ENCODE results near the gene IL17B.
A peak's percentile ranks its signal among the peaks of the same experiment; 100 is the strongest.

Gene IL17B

GRCh38 chr5:149375434-149375833 lies 3.7 kb downstream of the IL17B start:
- FAIRE-seq, result no peak

- FAIRE-seq, result no peak
Measured at GRCh38 chr5:149374801-149375200, 4.3 kb downstream of the IL17B start.

- FAIRE-seq, result no peak
Measured at GRCh38 chr5:149374303-149374702, 4.8 kb downstream of the IL17B start.

DNA sequence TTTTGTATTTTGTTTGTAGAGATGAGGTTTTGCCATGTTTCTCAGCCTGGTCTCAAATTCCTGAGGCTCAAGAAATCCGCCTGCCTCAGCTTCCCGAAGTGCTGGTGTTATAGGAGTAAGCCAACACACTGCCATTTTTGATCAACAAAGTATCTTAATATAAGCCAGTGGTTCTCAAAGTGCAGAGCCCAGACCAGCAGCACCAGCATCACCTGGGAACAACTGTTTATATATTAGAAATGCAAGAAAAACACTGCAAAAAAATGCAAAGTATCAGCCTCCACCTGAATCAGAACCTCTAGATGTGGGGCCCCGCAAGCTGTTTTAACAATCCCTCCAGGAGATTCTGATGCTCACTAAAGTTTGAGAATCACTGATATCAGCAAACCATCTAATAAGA lies 6.2 kb downstream of the IL17B start:
- FAIRE-seq, result no peak

DNA sequence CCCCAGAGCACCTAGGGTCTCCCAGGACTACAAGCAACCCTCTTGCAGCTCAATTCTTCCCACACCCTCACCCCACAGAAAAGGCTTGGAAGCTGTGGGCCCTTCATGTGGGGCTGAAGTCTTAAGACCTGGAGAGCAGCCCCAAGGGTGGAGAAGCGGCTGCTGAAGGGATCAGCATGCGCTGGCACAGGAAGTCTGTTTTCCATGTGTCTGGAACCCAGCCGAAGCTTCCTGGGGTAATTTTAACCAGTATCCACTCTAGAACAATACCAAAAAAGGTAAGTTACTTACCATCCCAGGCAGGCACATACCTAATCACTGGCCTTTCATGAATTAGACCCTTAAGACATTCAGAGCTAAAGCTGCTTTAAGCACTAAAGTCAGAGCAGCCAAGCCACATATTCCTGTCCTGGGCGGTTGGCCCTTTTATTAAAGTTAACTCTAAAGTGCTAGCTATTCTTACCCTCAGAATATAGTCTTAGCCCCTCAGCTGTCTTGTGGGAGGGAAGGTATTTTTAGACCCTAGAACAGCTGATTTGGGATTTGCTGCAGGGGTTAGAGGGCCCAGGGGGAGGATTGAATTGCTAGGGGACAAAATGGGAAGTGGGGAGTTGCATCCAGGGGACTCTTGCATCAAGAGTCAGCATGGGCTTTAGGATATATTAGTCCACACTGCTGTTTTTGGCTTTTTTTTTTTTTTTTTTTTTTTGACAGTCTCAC lies 6.9 kb downstream of the IL17B start:
- FAIRE-seq, result no peak

DNA sequence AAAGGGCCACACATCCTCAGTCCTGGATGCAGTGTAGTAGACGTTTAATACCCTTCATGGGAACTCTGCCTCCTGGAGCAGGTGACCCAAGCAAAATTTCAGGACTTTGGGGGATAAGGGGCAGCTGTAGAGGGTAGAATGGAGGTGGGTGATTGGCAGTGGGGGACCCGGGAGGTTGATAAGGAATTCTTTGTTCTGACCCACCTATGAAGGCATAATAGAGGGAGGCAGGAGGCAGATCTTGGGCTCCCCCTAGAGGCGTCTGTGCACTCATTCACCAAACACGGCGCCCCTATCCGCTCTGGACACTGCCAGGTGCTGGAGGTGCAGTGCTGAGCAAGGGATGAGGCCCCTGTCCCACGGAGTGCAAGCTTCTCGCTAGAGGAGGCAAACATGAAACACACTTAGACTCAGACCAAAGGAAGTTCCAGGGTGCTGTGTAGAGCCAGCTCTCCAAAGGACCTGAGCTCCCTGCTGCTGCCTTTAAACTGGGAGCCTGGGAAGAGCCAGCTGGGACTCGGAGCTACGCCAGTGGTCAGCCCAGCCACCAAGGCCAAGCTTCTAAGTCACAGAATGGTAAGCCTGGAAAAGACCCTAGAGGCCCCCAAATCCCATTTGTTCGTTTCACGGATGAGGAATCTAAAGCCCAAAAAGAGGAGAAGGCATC lies 7.7 kb downstream of the IL17B start:
- no peak for FAIRE-seq

DNA sequence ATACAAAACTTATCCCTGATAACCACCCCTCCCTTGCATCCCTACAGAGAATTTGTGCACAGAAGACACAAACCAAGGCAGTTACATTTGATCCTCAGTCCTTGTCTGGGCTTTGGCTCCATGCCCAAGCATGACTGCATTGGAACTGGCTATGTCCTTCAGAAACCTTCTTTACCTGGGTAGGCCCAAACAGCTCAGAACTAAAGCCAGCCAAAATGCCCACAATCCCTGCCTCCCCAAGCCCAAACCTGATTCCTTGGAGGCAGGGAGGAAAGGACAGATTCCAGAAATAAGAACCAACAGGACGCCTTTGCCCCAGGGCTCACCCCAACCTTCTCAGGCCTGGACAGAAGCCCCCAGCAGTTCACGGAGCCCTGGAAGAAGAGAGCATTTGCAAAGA lies 8.2 kb downstream of the IL17B start:
- FAIRE-seq, result no peak

- no peak for FAIRE-seq
Measured at GRCh38 chr5:149367972-149368645, 11.0 kb downstream of the IL17B start.

DNA sequence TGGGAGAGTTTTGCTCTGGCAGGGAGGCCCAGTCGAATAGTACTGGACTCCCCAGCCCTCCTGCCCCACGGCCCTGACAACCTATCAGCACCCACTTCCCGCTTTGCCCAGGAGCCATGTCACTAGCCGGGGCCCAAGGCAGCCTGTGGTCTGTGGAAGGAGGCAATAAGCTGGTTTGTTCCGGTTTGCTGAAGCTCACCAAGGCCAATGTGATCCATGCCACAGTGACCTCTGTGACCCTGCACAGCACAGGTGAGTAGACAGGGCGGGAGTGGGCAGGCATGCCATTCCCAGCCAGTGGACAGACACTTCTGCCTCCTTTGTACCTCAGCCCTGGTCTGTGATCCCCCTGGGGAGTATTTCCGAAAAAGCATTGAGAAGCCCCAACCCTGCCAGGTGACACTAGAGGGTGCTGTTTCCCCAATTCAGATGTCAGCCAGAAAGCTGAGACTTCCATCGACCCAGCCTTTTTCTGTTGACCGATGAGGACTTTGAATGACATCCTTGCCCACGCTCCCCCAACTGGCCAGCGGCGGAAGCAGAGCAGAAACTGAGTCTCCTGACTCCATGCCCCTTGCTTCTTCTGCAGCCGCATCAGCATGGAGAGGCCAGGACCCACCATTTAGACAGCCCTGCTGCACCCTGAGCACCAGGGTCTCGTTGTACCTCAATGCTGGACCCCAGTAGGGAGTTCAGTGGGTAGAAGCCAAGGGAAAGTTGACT lies 11.7 kb downstream of the IL17B start:
- peak; percentile 87 for FAIRE-seq

DNA sequence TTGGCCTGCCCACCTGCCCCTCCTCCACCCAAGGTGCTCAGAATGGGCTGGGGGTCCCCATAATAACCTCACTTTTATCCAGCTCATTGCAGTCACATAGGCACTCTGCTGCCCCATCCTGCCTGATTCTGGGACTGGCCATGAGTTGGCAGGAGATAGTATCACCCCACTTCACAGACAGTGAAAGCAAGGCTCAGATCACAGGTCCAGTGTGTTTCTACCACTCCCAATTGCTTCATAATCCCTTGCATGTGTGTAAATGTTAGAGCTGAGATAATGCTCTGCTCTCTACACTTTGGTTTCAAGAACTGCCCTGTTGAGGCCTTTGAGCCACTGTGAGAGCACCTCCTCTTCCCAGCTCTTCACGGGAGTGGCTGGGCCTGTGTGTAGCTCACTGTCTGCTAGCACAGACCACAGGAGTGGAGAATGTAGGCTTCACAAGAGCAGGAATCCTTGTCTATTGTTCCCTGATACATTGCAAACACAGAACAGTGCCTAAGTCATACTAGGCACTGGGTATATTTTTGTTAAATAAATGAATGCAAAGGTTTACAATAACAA lies 12.8 kb downstream of the IL17B start:
- FAIRE-seq, result no peak

- no peak for FAIRE-seq
Measured at GRCh38 chr5:149365418-149365817, 13.7 kb downstream of the IL17B start.

- no peak for FAIRE-seq
Measured at GRCh38 chr5:149364719-149365118, 14.4 kb downstream of the IL17B start.

DNA sequence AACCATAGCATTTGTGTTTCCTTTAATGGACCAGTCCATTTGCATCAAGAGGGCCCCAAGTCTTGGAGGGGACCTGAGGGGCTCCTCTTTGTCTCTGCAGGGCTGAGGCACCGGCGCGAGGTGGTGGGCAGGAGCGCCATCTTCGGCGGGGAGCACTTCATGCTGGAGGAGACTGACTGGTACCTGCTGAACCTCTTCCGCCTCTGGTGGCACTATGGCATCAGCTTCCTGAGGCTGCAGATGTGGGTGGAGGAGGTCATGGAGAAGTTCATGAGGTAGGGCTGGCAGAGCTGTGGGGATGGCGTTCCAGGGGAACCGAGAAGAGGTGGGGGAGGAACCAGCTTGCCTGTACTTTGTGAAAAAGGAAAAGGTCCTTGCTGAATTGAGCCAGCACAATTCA lies 15.2 kb downstream of the IL17B start:
- FAIRE-seq, result no peak

DNA sequence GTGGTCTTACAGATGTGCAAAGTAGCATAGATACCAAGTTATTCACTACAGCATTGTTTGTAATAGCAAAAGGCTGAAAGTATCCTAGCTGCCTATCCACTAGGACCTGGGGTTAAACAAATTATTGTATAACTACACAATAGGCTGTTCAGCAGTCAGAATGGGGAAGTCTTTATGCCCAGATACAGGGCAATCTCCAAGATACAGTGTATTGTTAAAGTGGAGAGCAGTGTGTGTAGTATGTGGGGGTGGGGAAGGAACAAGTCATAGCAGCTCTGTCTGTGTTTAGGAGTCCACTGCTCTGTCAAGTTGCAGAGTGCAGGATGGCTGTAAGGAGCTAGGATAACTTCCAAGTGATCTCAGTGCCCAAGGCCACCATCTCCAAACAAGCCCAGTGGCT lies 15.7 kb downstream of the IL17B start:
- no peak for FAIRE-seq

DNA sequence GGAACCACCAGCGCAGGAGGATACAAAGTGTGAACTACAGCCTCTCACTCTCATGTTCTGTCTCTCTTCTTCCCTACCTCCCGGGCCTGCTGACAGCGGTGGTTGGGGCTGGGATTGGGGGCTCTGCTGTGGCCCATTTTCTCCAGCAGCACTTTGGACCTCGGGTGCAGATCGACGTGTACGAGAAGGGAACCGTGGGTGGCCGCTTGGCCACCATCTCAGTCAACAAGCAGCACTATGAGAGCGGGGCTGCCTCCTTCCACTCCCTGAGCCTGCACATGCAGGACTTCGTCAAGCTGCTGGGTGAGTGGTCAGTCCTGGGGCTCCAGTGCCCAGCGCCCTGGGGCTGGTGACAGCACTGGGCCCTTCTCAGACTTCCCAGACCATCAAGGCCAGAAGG lies 16.6 kb downstream of the IL17B start:
- no peak for FAIRE-seq

DNA sequence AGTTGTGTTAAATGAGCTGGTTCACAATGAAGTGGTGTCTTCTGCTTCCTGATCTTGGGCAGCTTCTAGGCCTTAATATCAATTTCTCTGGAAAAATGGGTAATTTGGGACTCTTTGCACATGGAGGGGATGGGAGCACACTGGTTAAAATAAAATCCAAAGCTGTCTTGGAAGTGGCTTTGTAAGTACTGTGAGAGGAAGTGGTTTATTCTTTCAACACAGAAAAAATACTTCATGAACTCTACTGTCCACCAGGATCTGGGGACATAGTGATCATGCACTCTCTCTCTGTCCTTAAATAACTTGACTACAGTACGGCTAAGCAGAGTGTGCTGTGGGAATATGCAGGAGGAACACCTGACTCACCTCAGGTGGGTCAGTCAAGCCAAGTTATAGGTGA lies 18.8 kb downstream of the IL17B start:
- no peak for FAIRE-seq

GRCh38 chr5:149358868-149359495 lies 20.1 kb downstream of the IL17B start:
- FAIRE-seq, result no peak

GRCh38 chr5:149358294-149358651 lies 20.8 kb downstream of the IL17B start:
- FAIRE-seq, result no peak

DNA sequence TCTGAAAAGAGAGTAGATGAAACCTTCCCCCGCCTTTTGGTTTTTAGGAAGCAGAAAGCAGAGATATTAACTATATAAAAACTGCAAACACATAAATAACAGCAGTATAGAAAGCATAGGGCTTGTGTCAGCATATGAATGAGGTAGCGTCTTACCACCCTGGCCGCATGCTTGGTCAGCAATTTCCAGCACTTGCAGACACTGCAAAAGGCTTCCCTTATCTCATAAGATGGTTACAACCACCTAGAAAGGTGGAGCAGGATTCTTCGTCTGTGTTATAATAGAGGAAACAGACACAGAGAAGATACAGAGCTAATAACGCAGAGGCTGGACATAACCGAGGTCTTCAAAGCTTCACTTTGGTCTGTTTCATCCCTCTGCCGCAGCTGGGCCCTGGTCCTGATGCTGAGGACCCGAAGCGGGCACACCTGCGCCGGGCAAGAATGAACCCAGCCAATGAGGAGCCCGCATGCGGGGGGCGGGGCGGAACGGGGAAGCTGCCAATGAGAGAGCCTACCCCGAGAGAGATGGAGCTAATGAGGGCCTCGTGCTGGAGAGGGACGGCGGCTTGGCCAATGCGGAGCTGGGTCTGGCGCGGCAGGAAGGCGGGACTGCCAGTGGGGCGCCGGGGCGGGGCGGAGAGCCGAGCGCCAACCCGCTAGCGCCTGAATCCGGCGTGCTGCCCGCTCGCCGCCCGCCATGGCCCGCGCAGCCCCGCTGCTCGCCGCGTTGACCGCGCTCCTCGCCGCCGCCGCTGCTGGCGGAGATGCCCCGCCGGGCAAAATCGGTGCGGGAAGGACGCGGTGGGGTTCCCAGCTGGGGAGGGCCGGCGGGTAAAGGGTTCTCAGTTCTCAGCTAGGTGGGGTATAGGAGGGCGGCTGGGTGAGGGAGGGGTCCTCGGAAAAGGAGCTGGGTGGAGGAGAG lies 21.5 kb downstream of the IL17B start, which contains the start of gene PCYOX1L:
Gene PCYOX1L (plus strand): TSS at position 677 of the 924 bp plus-strand sequence. CDS start 23 bp downstream, at position 700.
- peak; percentile 95 for FAIRE-seq

DNA sequence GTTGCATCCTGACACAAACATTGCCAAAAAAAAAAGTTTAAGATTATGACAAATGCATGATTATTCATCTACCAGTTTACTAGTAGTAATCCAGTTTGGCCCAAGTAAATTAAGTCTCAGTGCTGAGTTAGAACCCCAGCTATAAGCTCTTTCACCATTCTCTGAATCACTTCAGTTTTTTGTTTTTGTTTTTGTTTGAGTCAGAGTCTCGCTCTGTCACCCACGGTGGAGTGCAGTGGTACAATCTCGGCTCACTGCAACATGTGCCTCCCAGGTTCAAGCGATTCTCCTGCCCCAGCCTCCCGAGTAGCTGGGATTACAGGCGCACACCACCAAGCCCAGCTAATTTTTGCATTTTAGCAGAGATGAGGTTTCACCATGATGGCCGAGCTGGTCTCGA lies 22.7 kb downstream of the IL17B start:
- no peak for FAIRE-seq

DNA sequence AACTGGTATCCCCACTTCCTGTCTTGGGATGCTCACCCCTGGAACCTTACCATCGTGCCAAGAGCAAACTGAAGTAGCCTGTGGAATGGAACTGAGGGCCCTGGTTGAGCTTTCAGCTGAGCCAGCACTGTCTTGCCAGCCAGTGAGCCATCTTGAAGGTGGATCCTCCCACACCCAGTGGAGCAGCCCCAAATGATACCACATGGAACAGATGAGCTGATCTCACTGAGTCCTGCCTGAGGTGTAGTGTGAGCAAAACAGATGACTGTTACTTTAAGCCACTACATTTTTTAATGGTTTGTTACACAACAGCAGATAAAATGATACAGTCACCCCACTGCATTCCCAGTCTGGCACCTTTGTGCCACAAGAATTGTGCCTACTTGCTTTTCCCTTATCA lies 23.4 kb downstream of the IL17B start:
- FAIRE-seq, result no peak

DNA sequence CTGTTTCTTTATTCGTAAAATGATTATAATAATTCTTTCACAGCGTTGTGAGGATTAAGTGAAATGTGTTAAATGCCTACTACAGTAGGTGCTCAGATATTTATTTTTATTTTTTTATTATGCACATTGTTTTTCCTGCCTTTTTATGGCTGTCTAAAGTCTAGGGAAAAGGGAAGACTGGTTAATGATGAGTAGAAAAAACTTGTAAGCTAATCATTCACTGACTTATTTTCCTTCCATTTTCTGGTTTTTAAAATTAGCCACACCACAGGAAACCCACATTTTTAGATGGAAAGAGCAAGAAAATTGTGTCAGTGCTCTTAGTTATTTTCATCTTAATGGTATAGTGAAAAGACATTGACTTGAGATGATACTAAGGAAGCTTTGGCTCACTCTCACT lies 25.2 kb downstream of the IL17B start:
- no peak for FAIRE-seq

Measured in G401.6 (cell line).